NOMO-1 (cell line): Measurements from ENCODE around the gene SLC35D3.
"Not testable (repeated sequence)": the region's sequence is repeated elsewhere in the genome, so short reads cannot be mapped to it uniquely, and the experiment has no call there.

Source experiments
- DNase-seq, 2 experiments: peaks; one replicate each; lab custom pipeline; 2025; ENCODE audit not compliant: unreplicated experiment in 2 of 2; lab: John Stamatoyannopoulos, UW

SLC35D3 gene, protein sequence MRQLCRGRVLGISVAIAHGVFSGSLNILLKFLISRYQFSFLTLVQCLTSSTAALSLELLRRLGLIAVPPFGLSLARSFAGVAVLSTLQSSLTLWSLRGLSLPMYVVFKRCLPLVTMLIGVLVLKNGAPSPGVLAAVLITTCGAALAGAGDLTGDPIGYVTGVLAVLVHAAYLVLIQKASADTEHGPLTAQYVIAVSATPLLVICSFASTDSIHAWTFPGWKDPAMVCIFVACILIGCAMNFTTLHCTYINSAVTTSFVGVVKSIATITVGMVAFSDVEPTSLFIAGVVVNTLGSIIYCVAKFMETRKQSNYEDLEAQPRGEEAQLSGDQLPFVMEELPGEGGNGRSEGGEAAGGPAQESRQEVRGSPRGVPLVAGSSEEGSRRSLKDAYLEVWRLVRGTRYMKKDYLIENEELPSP

DNA sequence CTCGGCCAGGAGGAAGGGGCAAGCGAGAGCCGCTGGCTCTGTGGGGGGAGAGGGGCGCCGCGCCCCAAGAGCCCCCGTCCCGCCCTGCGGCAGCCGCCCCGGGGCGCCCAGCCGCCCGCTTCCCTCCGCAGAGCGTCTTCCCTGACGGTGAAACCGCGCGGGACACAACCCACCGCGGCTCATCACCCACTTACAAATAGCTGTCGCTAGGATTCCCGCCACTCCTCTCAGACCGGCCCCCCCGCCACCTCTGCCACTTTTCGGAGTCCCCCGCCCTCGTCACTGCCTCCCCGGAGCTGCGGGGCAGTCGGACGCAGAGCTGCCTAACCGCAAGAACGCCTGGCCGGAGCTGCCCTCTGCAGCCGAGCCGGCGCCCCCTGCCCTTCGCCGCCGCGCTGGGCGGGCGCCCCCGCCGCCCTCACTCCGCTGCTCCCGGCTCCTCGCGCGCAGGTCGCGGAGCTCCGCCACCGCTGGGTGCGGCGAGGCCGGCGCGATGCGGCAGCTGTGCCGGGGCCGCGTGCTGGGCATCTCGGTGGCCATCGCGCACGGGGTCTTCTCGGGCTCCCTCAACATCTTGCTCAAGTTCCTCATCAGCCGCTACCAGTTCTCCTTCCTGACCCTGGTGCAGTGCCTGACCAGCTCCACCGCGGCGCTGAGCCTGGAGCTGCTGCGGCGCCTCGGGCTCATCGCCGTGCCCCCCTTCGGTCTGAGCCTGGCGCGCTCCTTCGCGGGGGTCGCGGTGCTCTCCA lies at the start of gene SLC35D3:
Gene SLC35D3 (plus strand): TSS at position 366 of the 749 bp plus-strand sequence. CDS start 128 bp downstream, at position 494.
- peak in 1 of 2 experiments; percentile 18 for DNase-seq

- DNase-seq = no peak
Observed at GRCh38 chr6:136873748-136874147, 48.4 kb upstream of the SLC35D3 start.

- DNase-seq = not testable (repeated sequence)
Observed at GRCh38 chr6:136876469-136876868, 45.6 kb upstream of the SLC35D3 start.

- no peak for DNase-seq
Observed at GRCh38 chr6:136880748-136881460, 41.2 kb upstream of the SLC35D3 start.

GRCh38 chr6:136886091-136886490 lies 36.0 kb upstream of the SLC35D3 start:
- peak in 1 of 2 experiments; percentile 6 for DNase-seq

- no peak for DNase-seq
Observed at GRCh38 chr6:136887953-136888352, 34.1 kb upstream of the SLC35D3 start.

- DNase-seq = peak; percentile 1 to 80
Observed at GRCh38 chr6:136889271-136890193, 32.6 kb upstream of the SLC35D3 start.

DNA sequence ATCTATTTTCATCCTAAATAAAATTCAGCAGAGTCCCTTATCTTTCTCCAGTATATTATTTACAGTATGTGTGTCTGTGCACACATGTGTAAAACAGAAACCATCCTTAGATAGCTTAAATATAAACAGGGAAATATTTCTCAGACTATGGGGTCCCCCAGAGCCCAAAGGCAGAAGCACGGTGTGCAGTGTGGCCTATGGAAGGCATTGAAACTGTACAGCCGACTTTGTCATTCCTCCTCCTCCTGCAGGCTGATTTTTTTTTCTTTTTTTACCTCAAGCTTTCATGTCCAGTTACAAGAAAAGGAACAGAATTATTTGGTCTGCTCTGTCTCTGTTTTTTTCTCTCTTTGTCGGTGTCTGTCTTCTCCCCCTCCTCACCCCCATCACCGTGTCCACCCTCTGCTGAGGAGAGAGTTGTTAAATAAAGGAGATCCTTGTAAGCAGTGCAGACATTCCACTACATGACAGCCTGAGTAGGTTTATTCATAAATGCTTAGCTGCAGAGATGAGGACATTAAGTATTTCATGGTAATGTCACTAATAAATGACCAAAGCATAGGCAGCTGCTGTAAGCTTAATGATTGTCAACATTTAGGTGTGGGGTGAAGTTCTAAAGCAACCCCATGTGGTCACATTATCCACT lies 31.8 kb upstream of the SLC35D3 start:
- no peak for DNase-seq

- no peak for DNase-seq
Observed at GRCh38 chr6:136890986-136891385, 31.1 kb upstream of the SLC35D3 start.

GRCh38 chr6:136893187-136893586 lies 28.9 kb upstream of the SLC35D3 start:
- DNase-seq = no peak

GRCh38 chr6:136895901-136896300 lies 26.2 kb upstream of the SLC35D3 start:
- no peak for DNase-seq

- no peak for DNase-seq
Observed at GRCh38 chr6:136897071-136897470, 25.0 kb upstream of the SLC35D3 start.

- no peak for DNase-seq
Observed at GRCh38 chr6:136901212-136901784, 20.8 kb upstream of the SLC35D3 start.

DNA sequence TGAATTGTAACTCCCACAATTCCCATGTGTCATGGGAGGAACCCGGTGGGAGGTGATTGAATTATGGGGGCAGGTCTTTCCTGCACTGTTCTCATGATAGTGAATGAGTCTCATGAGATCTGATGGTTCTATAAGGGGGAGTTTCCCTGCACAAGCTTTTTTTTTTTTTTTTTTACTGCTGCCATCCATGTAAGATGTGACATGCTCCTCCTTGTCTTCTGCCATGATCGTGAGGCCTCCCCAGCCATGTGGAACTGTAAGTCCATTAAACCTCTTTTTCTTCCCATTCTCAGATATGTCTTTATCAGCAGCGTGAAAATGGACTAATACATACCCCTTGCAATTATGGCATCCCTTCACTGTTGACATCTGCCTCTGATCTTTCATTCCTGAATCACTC lies 17.6 kb upstream of the SLC35D3 start:
- DNase-seq = not testable (repeated sequence)

DNA sequence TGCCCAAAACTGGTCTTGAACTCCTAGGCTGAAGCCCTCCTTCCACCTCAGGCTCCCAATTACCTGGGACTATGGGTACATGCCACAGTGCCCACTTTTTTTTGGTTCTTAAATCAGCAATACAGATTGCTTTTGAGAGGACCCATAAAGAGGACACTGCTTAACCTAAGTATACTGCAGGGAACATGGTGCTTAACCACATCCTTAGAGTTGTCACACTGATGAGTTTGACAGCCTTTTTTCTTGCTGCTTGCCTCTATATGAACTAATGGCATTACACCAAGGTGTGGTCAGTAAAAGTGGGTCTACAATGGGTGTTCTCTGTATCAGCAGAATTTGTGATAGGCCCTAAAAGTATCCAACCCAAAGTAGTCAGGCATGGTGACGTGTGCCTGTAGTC lies 7.2 kb upstream of the SLC35D3 start:
- DNase-seq = no peak

DNA sequence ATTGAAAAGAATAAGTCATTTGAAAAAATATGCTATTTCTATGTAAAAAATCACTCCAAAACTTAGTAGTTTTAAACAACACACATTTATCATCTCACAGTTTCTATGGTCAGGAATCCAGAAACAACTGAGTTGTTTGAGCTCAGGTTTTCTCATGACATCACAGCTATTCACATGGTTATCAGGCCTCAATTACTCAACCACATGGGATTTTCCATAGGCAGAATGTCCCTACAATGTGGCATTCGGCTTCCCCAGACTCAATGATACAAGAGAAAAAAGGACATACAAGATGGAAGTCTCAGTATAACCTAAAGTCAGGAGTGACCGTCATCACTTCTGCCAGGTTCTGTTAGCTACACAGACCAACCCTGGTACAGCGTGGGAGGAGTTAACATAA lies 3.4 kb upstream of the SLC35D3 start:
- DNase-seq = no peak

DNA sequence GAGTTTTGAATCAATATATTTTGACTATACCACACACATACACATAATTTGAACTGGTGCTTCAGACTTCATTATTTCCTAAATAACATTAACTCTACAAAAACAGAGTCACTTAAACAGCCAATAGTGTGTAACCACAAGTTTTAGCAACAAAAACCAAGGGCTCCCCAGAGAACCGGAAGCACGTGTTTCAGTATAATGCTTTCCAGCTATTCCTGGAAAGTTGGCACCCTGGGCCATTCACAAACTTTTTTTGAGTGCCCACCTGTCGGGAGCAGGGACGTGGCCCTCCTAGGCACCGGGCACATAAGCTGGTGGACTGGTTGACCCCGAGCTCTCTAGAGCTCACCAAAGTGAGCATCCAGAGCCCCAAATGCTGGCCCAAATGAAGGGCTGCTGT lies 1.9 kb upstream of the SLC35D3 start:
- peak in 1 of 2 experiments; percentile 24 for DNase-seq

- peak in 1 of 2 experiments; percentile 48 for DNase-seq
Observed at GRCh38 chr6:136920671-136921380, 1.3 kb upstream of the SLC35D3 start.
